Hepatocyte (in vitro differentiated cells): ENCODE data around the gene EXOC4. TPM values are rescaled to one million over a fixed set of nuclear protein-coding genes. Genes with fewer than 3 reads are reported as not detected.

Experiments used
- DNase-seq: peaks from one replicate; pipeline ENCODE4 v3.0.0-alpha.2; 2016; ENCODE audit warnings: low spot score
- H2AFZ ChIP-seq: fragments of 200-600 bp; sonication (generic); 2 replicates; pipeline ENCODE4 v1.6.0; 2016; ENCODE audit warnings: antibody characterized with exemption, mild to moderate bottlenecking
- H3K27ac ChIP-seq: fragments of 200-600 bp; sonication (generic); 2 replicates; pipeline ENCODE4 v1.5.1; 2016; ENCODE audit warnings: mild to moderate bottlenecking
- H3K27me3 ChIP-seq: fragments of 200-600 bp; sonication (generic); 2 replicates; pipeline ENCODE4 v1.6.1; 2016
- H3K36me3 ChIP-seq: fragments of 200-600 bp; sonication (generic); replicated peaks from 2 replicates; pipeline ENCODE4 v1.5.1; 2016; ENCODE audit warnings: low read depth; ENCODE audit not compliant: insufficient read depth
- H3K4me1 ChIP-seq: fragments of 200-600 bp; sonication (generic); 2 replicates; pipeline ENCODE4 v1.5.1; 2016; ENCODE audit warnings: mild to moderate bottlenecking, moderate library complexity; ENCODE audit not compliant: insufficient read depth
- H3K4me2 ChIP-seq: fragments of 200-600 bp; sonication (generic); 2 replicates; pipeline ENCODE4 v1.6.0; 2016
- H3K4me3 ChIP-seq: fragments of 200-600 bp; sonication (generic); 2 replicates; pipeline ENCODE4 v1.5.1; 2016; ENCODE audit warnings: mild to moderate bottlenecking
- H3K79me2 ChIP-seq: fragments of 200-600 bp; sonication (generic); 2 replicates; pipeline ENCODE4 v1.6.0; 2017; ENCODE audit warnings: mild to moderate bottlenecking
- H3K9me2 ChIP-seq: fragments of 200-600 bp; sonication (generic); replicated peaks from 2 replicates; pipeline ENCODE4 v1.6.0; 2017; ENCODE audit warnings: mild to moderate bottlenecking; ENCODE audit not compliant: insufficient read depth
- H3K9me3 ChIP-seq: fragments of 200-600 bp; sonication (generic); 2 replicates; pipeline ENCODE4 v1.5.1; 2016; ENCODE audit warnings: low read depth, mild to moderate bottlenecking
- H4K20me1 ChIP-seq: fragments of 200-600 bp; sonication (generic); 2 replicates; pipeline ENCODE4 v1.6.0; 2016; ENCODE audit warnings: mild to moderate bottlenecking; ENCODE audit not compliant: insufficient read depth, poor library complexity, severe bottlenecking
- EZH2 ChIP-seq: fragments of 200-600 bp; sonication (generic); IDR thresholded peaks from 2 replicates; pipeline ENCODE4 v1.6.1; 2016; ENCODE audit warnings: antibody characterized with exemption, mild to moderate bottlenecking, borderline replicate concordance
- EZH2phosphoT487 ChIP-seq: fragments of 200-600 bp; sonication (generic); IDR thresholded peaks from one replicate; pipeline ENCODE4 v1.6.1; 2018; ENCODE audit warnings: antibody characterized with exemption, mild to moderate bottlenecking, low read depth, moderate library complexity; ENCODE audit not compliant: unreplicated experiment, severe bottlenecking
- WGBS: methylation state at CpG from one replicate; pipeline ENCODE4 v1.1.6; 2016; ENCODE audit warnings: low lambda C conversion rate; ENCODE audit errors: missing lambda C conversion rate; 5-methylcytosine and 5-hydroxymethylcytosine counted together
- polyA plus RNA-seq: library from polyadenylated mRNA; unstranded; fragments of >200 nt; fragmentation: Nextera tagmentation; extraction: Ambion mirVana; gene quantifications from 2 replicates; pipeline ENCODE4 v1.2.1, GENCODE V29; 2016
- total RNA-seq: library from RNA; depleted of rRNA; stranded (reverse); fragments of >200 nt; gene quantifications from 2 replicates; pipeline ENCODE4 v1.2.3, GENCODE V29; 2014
- TF ChIP-seq, protein P1 (sequence below): fragments of 200-600 bp; sonication (generic); IDR thresholded peaks from 2 replicates; pipeline ENCODE4 v1.5.1; 2016; ENCODE audit warnings: antibody characterized with exemption, mild to moderate bottlenecking; ENCODE audit not compliant: poor library complexity

Gene EXOC4
- total and polyA plus RNA-seq, 2 experiments from 2014 or later = 34.8 to 56.1 TPM

DNA sequence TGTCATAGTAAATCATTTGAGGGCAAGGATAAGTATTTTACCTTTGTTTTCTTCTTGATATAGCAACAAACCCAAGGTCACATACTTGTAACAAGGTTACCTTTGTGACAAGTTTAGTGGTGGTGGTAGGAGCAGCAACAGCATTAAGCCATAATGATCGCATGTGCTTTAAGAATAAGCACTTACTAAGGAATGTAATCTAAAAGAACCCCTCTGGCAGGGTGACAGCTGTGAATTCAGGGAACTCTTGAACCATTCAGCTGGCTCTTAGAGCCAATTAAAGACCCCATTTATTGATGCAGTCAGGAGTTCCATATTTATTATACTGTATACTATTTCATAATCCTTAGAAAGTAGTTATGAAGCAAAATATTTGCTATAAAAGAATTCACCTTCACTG is 370.8 kb downstream of the EXOC4 start:
- H3K36me3 ChIP-seq = no peaks in the 10 kb centered on the region
- no peak overlapping the region for H3K27ac ChIP-seq
- no peak for TF ChIP-seq EZH2phosphoT487
- TF ChIP-seq, protein P1, sequence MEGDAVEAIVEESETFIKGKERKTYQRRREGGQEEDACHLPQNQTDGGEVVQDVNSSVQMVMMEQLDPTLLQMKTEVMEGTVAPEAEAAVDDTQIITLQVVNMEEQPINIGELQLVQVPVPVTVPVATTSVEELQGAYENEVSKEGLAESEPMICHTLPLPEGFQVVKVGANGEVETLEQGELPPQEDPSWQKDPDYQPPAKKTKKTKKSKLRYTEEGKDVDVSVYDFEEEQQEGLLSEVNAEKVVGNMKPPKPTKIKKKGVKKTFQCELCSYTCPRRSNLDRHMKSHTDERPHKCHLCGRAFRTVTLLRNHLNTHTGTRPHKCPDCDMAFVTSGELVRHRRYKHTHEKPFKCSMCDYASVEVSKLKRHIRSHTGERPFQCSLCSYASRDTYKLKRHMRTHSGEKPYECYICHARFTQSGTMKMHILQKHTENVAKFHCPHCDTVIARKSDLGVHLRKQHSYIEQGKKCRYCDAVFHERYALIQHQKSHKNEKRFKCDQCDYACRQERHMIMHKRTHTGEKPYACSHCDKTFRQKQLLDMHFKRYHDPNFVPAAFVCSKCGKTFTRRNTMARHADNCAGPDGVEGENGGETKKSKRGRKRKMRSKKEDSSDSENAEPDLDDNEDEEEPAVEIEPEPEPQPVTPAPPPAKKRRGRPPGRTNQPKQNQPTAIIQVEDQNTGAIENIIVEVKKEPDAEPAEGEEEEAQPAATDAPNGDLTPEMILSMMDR = no peak
- no peak for TF ChIP-seq EZH2
- no peaks in the 10 kb centered on the region for H3K4me1 ChIP-seq
- H2AFZ ChIP-seq = no peak overlapping the region
- H3K9me3 ChIP-seq = no peaks in the 10 kb centered on the region
- H3K4me2 ChIP-seq = no peak overlapping the region
- H3K79me2 ChIP-seq = no peaks in the 10 kb centered on the region
- 77% methylated on average over 1 of the region's 1 CpG for WGBS
- H3K9me2 ChIP-seq = no peaks in the 10 kb centered on the region
- no peak for DNase-seq
- H3K27me3 ChIP-seq = no peaks in the 10 kb centered on the region
- no peak overlapping the region for H3K4me3 ChIP-seq
- H4K20me1 ChIP-seq = no peaks in the 10 kb centered on the region

GRCh38 chr7:133625046-133625445 is 372.2 kb downstream of the EXOC4 start:
- H3K9me2 ChIP-seq = no peaks in the 10 kb centered on the region
- no peaks in the 10 kb centered on the region for H3K36me3 ChIP-seq
- no peaks in the 10 kb centered on the region for H4K20me1 ChIP-seq
- H3K27me3 ChIP-seq = no peaks in the 10 kb centered on the region
- no peak overlapping the region for H3K4me2 ChIP-seq
- no peaks in the 10 kb centered on the region for H3K4me1 ChIP-seq
- H3K9me3 ChIP-seq = no peaks in the 10 kb centered on the region
- 95% methylated on average over 3 of the region's 3 CpGs for WGBS
- no peak overlapping the region for H2AFZ ChIP-seq
- no peaks in the 10 kb centered on the region for H3K79me2 ChIP-seq
- TF ChIP-seq, protein P1 = no peak
- TF ChIP-seq EZH2 (no peak), EZH2phosphoT487 (no peak)
- no peak overlapping the region for H3K4me3 ChIP-seq
- H3K27ac ChIP-seq = no peak overlapping the region
- DNase-seq = no peak

DNA sequence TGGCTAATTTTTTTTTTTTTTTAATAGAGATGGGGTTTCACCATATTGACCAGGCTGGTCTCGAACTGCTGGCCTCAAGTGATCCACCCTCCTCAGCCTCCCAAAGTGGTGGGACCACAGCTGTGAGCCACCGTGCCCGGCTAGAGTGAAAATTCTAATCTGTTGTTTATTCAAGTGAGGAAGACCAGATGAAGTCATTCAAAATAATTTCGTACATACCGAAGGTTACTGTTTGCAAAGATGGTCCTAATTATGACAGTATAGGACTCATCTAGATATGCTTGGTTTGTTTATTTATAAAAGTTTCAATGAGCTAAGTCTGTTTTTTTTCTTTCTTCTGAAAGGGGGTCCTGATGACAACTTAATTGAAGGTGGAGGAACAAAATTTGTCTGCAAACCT is 376.8 kb downstream of the EXOC4 start:
- H3K4me3 ChIP-seq = no peak overlapping the region
- H3K9me2 ChIP-seq = no peaks in the 10 kb centered on the region
- TF ChIP-seq EZH2phosphoT487 (no peak), EZH2 (no peak)
- TF ChIP-seq, protein P1 = no peak
- H3K36me3 ChIP-seq = no peaks in the 10 kb centered on the region
- 56% methylated on average over 5 of the region's 5 CpGs for WGBS
- H3K4me1 ChIP-seq = no peaks in the 10 kb centered on the region
- no peaks in the 10 kb centered on the region for H3K27me3 ChIP-seq
- no peak overlapping the region for H3K27ac ChIP-seq
- no peaks in the 10 kb centered on the region for H4K20me1 ChIP-seq
- H3K4me2 ChIP-seq = no peak overlapping the region
- no peaks in the 10 kb centered on the region for H3K9me3 ChIP-seq
- H3K79me2 ChIP-seq = no peaks in the 10 kb centered on the region
- no peak overlapping the region for H2AFZ ChIP-seq
- no peak for DNase-seq

DNA sequence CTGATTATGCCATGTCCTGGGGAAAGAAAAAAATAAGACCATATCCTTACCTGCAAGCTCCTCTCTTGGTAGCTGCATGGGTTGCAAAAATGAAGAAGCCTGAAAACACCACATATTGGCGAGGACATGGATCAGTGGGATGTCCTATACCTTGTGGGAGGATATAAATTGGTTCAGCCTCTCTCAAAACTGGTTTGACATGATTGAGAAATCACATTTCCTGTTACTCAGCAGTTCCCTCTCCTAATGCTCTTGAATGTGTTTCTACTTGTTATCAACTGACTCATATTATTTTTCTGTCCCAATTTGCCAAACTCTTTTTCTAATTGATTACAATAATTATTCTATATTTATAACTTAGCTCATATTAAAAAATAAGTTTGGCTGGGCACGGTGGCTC is 380.2 kb downstream of the EXOC4 start:
- H3K36me3 ChIP-seq = no peaks in the 10 kb centered on the region
- no peaks in the 10 kb centered on the region for H3K9me3 ChIP-seq
- DNase-seq = no peak
- H2AFZ ChIP-seq = no peak overlapping the region
- no peaks in the 10 kb centered on the region for H4K20me1 ChIP-seq
- H3K4me2 ChIP-seq = no peak overlapping the region
- H3K4me3 ChIP-seq = no peak overlapping the region
- H3K9me2 ChIP-seq = no peaks in the 10 kb centered on the region
- no peaks in the 10 kb centered on the region for H3K27me3 ChIP-seq
- WGBS = 50% methylated on average over 2 of the region's 2 CpGs
- TF ChIP-seq EZH2 = no peak
- TF ChIP-seq, protein P1 = no peak
- no peak for TF ChIP-seq EZH2phosphoT487
- no peak overlapping the region for H3K27ac ChIP-seq
- H3K79me2 ChIP-seq = no peaks in the 10 kb centered on the region
- H3K4me1 ChIP-seq = no peaks in the 10 kb centered on the region
